GM21447 (cell line): ENCODE measurements around the gene PITPNM3.
"Not testable (repeated sequence)": the region's sequence is repeated elsewhere in the genome, so short reads cannot be mapped to it uniquely, and the experiment has no call there.

Source experiments
- ATAC-seq: cut with Tn5 transposase; IDR thresholded peaks from one replicate; pipeline ENCODE4 v1.9.1; 2021; ENCODE audit not compliant: unreplicated experiment

PITPNM3 gene

DNA sequence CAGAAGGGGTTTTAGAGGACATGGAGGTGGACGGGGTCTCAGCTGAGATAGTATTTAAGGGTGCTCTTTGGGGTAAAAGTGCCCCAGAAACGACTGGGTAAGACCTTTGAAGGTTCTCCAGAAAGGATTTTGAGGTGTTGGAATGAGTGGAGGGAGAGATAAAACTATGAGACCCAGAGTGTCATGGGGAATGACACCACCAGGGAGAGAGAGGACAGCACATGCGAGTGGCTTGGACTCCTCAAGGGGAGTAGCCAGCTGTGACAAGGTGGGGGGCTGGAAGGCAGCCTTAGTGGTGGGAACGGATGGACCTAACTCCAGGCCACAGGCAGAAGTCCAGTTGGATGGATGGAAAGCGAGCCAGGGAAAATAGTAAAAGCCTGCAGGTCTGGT, 19.2 kb upstream of the PITPNM3 start:
- ATAC-seq = peak; percentile 27

DNA sequence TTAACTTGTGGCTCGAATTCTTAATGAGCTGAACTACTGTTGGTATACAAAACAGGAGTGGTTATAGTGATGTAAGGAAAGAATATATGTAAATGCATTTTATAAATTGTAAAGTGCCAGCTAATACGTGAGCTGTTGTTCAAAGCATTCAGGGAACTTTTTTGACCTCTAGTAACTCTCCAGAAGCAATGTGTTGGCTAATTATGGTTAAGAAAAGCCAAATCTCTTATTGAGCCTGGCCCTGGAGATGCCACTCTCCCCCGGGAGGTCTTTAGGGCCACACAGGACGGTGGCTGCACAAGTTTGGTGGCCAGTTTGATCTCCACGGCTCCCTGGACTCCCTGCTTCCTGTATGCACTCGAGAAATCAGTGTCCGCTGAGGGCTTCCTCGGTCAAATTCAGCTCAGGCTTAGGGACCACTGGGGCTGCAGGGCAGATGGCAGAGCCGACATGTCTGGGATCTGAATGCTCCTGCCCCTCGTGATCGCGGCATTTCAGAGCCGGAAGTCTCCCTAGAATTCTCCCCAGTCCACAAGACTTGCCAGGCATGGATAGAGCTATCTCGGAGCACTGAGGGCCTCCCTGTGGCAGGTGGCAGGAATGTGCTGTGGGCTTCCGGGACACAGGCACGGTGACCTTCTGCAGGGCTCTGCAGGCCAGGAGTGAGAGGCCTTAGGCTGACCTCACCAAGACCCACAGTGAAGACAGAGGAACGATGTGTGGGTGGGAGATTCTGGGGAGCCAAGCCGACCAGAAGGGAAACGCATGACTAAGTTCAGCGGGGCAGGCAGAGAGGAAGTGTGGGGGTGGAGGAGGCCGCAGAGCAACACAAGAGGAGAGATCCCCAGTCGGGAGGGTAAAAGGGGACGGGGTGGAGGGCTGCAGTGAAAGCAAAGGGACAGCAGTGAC, 18.6 kb upstream of the PITPNM3 start:
- ATAC-seq = peak; percentile 74

DNA sequence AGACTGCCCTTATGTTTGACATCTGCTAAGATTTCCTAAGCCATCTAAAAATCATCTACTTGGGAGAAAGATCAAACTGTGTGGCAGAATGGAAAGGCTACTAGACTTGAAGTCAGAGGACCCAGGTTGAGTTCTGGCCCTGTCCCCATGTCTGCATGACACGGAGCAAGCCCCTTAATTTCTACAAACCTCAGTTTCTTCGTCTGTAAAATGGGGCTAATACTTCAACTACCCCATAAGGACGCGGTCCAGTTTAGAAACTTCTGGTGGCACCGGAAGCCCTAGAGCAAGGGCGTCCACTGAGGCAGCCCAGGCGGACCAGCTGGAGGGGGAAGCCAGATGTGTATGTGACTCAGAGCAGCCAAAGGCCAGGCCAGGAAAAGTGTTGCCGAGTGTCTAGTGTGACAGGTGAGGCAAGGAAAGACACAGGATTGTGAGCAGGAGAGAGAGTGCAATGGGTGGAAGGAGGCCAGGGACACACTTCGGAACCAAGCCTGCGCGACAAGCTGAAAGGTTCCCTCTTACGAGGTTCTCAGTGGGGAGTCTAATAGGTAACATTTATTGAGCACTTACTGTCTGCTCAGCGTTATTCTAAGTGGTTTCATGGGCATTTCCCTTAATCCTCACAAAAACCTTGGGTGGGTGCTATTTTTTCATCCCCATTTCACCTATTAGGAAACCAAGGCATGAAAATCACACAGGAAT, 17.8 kb upstream of the PITPNM3 start:
- no peak for ATAC-seq

DNA sequence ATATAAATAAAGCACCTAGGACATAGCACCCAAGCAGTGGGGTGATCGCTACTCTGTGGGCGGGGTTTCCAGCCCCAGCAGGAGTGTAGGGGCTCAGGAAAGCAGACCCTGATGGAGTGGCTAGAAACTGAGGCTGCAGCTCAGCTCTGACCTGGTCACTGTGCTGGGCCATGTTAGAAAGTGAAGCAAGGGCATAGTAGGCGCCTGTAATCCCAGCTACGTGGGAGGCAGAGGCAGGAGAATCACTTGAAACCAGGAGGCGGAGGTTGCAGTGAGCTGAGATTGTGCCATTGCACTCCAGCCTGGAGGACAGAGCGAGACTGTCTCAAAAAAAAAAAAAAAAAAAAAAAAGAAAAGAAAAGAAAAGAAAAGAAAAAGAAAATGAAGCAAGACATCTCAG, 17.1 kb upstream of the PITPNM3 start:
- not testable (repeated sequence) for ATAC-seq

DNA sequence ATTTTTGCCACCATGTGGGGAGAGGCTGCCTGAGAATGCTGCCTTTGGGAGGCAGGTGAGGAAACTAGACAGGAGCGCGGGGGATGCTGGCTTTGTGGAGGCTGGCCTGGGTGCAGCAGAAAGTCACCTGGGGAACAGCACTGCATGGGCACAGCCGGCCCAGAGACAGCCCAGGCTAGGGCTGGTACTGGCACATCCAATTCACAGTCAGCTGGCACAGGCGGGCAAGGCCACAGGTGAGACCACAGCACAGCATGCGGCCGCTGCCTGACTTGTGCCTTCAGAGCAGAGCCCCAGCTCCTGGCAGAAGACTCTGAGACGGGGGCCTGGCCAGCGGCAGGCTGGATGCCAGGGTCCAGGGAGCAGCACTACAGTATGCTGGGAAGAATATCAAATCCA, 16.6 kb upstream of the PITPNM3 start:
- no peak for ATAC-seq

DNA sequence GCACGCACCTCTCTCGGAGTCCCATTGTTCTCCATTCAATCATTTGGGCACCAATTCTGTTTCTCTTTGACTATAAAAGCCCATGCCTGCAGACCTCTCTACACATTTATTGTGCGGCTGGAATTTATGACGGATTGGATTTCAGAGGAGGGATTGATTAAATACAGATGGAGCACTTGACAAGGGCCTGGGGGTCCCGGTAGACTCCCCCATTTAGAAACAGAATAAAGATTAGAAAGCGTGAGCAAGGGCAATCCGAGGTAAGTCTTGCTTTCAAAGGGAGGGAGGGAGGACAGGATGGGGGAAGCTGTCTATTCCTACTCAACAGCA, 15.1 kb upstream of the PITPNM3 start:
- no peak for ATAC-seq

DNA sequence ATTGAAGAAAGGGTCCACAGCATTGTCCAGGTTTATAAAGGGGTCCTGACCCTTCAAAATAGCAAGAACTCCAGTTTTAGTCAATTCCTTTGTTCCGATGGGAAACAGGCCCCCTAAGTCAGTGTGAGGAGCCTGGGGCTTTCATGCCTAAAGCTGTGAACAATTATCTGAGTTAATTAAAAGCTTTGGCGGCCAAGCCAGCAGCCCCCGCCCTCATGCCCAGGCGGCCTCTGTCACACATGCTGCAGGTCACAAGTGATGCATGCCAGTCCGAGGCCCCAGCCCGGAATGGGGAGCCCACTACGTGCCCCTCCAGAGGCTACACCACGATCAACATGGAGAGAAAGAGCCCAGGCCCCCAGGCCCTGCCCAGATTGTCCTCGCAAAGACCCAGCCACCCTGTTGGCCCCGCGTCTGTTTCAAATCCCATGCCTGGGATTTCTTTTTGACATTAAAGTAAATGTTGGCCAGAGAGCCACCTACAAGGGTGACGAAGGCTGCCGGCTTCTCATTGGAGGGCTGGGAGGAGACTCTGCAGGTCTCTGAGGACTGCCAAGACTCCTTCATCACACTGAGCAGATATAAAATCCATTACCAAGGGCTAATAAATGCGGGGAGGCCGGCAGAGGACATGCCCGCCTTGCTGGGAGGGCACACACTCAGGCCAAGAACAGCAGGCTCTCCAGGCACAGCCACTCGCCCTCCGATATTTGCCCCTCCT, 14.5 kb upstream of the PITPNM3 start:
- no peak for ATAC-seq

DNA sequence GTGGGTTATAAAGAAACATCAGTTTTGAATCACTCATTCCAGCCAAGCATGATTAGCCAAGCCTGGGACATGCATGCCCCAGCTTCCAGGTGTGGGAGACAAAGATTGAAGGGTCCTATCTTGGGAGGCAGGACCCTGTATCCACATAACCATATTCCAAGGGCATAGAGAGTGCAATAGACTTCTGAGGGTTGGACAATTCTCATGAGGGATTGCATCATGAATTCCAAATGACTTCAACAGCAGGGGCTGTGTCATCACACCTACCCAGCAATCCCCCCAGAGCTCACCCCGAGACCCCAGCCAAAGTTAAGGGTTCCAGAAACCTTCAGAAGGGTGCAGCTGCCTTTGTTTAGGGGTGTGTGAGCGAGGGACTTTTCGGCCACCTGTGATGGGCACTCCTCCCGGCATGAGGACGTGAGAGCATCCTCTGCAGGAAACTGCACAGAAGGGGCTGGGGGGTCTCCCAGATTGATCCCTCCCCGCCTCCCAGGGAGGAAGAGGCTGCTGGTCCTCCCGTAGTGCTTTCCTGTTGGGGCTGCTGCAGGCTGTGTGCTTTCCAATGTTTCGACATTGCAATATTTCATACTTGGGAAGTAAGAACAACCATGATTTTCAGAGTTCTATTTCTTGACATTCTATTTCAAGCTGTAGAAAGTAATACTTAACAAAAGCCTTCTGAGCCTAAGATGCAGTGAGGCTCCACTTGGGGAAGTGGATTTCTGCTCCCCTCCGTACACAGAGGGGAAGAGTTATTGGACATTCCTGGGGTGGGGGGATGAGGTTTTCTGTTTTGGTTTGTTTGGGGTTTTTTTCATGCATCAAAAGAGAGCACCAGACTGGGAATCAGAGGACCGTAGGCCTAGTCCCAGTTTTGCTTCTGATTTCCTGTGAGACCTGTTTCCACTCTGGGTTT, 13.3 kb upstream of the PITPNM3 start:
- ATAC-seq = no peak

DNA sequence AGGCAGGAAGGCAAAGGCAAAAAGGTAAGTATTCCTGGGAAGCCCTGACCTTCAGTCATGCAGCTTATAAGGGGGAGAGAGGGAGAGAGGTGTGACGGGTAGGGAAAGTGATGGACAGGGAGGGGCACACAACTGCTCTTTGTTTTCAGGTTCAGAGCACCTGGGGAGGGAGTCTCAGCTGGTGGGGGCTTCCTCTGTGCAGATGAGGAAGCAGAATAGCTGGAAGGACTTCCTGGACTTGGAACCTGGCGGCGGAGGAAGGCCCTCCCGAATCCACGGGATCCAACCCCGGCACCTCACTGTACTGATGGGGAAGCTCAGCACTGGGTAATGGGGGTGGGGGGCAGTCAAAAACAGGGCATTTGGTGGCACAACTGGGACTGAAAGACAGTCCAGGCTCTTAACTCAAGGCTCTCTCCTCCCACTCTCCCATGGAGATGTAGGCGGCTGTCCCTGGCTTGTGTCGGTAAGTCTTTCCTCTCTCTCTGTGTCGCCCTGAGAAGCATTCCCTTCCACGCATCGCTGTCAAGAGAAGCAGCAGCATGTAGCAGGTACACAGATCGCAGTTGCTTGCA, 11.9 kb upstream of the PITPNM3 start:
- ATAC-seq = no peak

DNA sequence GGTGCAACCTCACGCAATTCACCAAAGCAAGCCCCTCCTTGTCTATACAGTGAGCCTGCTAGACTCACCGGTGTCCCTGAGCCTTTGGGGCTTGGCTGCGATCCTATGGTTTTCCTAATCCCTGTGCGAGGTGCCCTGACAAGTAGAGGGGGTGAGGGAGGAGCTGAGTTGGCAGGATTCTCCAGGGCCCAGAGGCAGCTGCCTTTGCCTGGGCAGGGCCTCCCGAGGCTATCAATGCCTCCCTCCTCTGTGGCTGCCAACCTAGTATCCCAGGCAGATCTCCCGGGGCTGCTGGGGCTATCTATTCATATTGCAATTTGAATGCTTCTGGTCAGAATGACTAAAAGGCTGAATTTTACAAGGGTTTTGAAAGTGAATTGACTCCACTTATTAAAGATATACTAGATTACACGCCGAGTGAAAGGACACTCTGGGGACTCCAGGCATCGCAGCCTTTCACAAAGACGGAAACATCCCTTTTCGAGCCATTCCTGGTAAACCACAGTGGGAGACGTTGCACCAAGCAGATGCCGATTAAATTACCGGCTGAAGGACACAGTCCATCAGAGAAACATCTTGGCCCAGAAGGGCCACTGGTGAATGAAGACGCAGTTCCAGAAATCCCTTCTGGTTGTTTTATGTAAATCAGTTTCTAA, 11.3 kb upstream of the PITPNM3 start:
- no peak for ATAC-seq

DNA sequence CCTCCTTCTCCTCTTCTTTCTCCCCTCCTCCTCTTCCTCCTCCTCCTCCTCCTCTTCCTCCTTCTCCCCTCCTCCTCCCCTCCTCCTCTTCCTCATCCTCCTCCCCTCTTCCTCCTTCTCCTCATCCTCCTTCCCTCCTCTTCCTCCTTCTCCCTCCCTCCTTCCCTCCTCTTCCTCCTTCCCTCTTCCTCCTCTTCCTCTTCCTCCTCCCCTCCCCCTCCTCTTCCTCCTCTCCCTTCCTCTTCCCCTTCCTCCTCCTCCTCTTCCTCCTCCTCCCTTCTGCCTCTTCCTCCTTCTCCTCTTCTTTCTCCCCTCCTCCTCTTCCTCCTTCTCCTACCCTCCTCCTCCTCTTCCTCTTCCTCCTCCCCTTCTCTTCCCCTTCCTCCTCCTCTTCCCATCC, 5.1 kb upstream of the PITPNM3 start:
- ATAC-seq = no peak

DNA sequence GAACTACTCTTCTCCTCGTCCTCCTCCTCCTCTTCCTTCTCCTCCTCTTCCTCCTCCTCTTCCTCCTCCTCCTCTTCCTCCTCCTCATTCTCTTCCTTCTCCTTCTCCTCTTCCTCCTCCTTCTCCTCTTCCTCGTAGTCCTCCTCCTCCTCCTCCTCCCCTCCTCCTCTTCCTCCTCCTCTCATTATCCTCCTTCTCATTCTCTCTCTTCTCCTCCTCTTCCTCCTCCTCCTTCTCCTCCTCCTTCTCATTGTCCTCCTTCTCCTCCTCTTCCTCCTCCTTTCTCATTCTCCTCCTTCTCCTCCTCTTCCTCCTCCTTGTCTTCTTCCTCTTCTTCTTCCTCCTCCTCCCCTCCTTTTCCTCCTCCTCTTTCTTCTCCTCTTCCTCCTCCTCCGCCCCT, 4.1 kb upstream of the PITPNM3 start:
- no peak for ATAC-seq

DNA sequence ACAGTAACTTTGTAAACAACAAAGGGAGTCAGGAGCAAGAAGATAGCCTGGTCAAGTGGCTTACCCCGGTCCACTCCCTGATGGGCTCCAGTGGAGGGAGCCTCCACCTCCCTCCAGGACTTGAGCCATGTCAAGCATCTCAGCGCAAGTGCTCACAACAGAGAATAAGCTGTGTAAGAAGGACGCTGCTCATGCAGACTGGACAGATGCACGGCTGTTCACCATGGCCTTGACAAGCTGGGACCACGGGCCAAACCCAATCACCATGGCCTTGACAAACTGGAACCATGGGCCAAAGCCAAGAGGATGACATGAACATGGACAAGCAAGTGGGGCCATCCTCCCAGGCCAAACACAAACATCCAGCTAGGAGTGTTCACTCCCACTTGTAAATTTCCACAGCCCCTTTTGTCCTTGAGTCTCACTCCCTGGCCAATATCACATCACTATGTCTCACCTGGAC, 3.4 kb upstream of the PITPNM3 start:
- ATAC-seq = no peak

DNA sequence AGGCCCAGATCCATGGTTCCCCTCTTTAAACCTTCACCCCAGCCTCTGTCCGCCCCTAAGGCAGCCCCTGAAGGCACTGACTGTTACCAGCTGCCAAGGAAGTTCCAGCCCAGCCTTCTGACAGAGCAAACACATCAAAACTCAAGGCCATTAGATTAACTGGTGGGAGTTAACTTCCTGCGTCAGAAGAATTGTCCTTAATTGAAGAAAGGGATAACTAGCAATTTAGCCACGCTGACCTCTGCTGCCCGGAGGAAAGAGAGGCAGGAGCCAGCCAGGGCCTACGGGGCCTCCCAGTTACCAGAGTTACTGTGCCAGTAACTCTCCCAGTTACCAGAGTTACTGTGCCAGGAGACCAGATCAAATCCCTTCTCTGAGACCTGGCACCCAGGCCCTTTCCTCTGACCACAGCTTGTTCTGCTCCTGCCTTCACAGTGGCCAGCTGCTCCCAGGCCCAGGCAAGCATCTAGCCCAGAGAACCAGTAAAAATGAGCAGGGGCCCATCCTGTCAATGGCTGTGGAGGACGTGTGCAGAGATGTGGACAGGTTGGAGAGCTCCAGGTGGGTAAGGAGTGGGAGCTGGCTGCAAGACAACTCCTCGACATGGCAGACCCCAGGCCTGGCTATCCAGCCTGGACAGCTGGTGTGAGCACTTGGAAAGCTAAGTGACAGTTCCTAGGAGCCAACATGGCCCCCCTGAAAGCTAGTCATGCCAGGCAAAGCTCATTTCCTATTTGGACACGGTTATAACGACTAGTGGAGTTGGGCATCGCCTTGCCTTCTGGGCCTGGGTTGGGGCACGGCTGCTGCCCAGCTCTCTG, 2.8 kb upstream of the PITPNM3 start:
- no peak for ATAC-seq

DNA sequence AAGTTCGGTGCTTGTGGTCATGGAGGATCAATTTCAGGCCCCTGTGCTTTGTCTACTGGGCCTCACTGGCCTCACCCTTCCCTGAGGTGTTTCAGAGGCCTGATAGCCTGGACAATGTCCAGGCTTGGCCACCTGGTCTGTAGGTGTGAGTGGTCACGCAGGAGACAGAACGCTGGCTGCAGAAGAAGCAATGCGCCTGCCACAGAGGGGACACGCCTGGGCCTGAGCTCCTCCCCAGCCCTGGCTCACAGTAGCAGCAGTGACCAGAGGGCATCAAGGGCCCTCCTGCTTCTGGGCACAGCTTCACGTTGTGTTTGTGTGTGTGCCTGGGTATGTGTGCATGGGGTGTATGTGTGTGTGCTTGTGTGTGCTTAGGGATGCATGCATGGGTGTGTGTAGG, 1.9 kb upstream of the PITPNM3 start:
- ATAC-seq = no peak

DNA sequence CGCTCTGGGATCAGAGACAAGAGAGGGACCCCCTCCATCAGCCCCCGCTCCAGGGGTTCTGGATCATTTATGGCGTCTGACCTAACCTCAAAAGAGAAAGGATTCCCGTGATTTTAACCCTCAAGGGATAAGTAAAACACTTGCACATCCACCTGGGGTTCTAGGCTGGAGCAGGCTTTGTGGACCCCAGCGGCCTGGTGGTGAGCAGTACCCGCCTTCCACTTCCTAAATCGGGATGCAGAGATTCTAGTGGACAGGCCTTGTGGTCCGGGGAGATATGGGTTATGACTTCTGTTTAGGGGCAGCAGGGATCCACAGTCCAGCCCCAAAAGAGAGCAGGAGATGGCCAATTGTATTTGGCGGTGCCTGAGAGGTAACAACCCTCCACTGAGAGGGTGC, 684 bp upstream of the PITPNM3 start:
- no peak for ATAC-seq

DNA sequence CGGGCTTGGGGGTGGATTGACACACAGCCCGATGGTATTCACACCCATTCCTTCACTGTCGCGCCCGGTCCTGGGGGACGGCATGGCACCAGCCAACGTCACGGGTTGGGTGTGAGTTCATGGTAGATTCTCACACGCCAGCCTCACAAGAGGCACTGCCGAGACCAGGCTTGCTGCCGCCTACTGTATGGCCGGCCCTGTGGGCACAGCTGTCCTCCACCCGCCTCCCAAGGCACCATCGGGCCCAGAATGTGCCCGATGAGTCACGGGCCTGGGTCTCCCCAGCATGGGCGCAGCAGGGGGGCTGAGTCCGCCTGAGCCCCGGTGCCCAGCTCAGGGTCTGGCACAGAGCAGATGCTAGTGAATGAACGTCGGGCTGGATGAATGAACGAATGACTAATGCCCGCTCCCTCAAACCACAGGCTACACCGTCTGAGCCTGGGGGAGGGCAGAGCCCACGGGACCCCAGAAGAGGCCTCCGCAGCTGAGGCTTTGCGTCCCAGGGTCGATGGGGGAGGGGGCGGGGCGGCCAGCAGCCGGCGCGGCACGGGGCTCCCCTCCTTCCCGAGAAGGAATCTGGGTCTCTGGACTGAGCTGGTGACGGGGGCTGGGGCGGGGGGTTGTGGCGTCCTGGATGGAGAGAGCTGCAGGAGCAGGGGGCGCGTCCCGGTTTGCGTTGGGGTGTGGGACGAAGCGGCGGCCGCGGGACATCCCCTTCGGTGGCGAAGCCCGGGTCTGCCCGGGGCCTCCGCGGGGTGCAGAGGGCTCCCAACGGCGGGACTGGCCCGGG, 829 bp downstream of the PITPNM3 start:
- no peak for ATAC-seq

DNA sequence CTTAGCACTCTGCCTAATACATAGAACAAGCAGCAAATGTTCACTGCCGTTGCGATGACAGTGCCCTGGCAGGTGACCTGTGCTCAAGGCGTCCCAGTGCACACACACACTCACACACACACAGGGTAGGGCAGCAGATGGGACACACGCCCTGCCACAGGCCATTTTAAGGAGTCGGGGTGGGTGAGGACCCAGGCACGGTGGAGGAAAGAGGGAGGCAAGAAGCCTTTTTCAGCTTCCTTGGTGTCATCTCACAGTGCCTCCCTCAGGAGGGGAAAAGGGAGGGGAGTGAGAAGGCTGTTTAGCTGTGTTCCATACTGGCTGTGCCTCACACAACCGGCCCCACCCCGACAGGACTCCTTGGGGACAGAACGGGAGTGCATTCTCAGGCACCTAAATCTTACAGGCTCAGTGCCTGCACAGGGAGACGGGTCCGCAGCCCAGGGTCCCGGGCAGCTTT, 1.5 kb downstream of the PITPNM3 start:
- no peak for ATAC-seq
